Right lobe of liver (tissue), 4 donors: ENCODE data around the gene PDE7B.

Source experiments
- CTCF ChIP-seq, 4 donors: fragments of 200-600 bp in 3 of 4; fragments of 450-650 bp in 1 of 4; IDR thresholded peaks; one replicate each; pipeline versions ENCODE4 v1.5.1 to v1.8.0; 2016 to 2022; ENCODE audit warnings: antibody characterized with exemption in 4 of 4, mild to moderate bottlenecking in 2 of 4
- POLR2A ChIP-seq: fragments of 450-650 bp; IDR thresholded peaks from one replicate; pipeline ENCODE4 v1.6.1; 2017; ENCODE audit warnings: antibody characterized with exemption, mild to moderate bottlenecking
- donor health status: DM: no; HTN: no; CAD: no.
- donor health status: DM: no; HTN: no; CAD: no.
- donor health status: DM: no; HTN: yes; CAD: no.

- no peak for TF ChIP-seq CTCF (IDR thresholded peaks at IDR 0.05)
- TF ChIP-seq POLR2A = peak; percentile 78
Measured at GRCh38 chr6:135851442-135852271, at the start of gene PDE7B.
